ENCODE measurements around the gene P2RX6.
"Not testable (repeated sequence)": the region's sequence is repeated elsewhere in the genome, so short reads cannot be mapped to it uniquely, and the experiment has no call there.

The P2RX6 gene

GRCh38 chr22:20995329-20996030, 19.5 kb upstream of the P2RX6 start:
- no peak for FAIRE-seq

GRCh38 chr22:20996031-20996410, 18.9 kb upstream of the P2RX6 start:
- FAIRE-seq, result no peak

GRCh38 chr22:20996598-20997535, 18.1 kb upstream of the P2RX6 start:
- FAIRE-seq, result no peak

GRCh38 chr22:20997536-20998257, 17.3 kb upstream of the P2RX6 start:
- no peak for FAIRE-seq

GRCh38 chr22:20998411-20999336, 16.3 kb upstream of the P2RX6 start:
- no peak for FAIRE-seq

GRCh38 chr22:20999350-21000206, 15.4 kb upstream of the P2RX6 start:
- FAIRE-seq, result no peak

- FAIRE-seq, result no peak
Observed at GRCh38 chr22:21000207-21000986, 14.6 kb upstream of the P2RX6 start.

- FAIRE-seq, result no peak
Observed at GRCh38 chr22:21000987-21001600, 13.9 kb upstream of the P2RX6 start.

- no peak for FAIRE-seq
Observed at GRCh38 chr22:21001601-21002325, 13.2 kb upstream of the P2RX6 start, which contains the start of gene THAP7. Gene THAP7, minus strand, starts transcription at chr22:21002118. Its CDS starts 207 bp downstream, at chr22:21001911.

- no peak for FAIRE-seq
Observed at GRCh38 chr22:21003782-21004181, 11.2 kb upstream of the P2RX6 start.

GRCh38 chr22:21009208-21009607, 5.8 kb upstream of the P2RX6 start:
- not testable (repeated sequence) for FAIRE-seq

GRCh38 chr22:21009638-21010425, 5.1 kb upstream of the P2RX6 start:
- FAIRE-seq, result no peak

GRCh38 chr22:21010426-21011113, 4.4 kb upstream of the P2RX6 start:
- FAIRE-seq, result no peak

- FAIRE-seq, result no peak
Observed at GRCh38 chr22:21012446-21013407, 2.2 kb upstream of the P2RX6 start.

GRCh38 chr22:21013657-21014201, 1.2 kb upstream of the P2RX6 start:
- FAIRE-seq, result no peak

- peak; percentile 88 for FAIRE-seq
Observed at GRCh38 chr22:21014202-21014725, 701 bp upstream of the P2RX6 start.

Data from A204.1 (cell line).